Measurements from ENCODE around the gene STRBP. TPM values are rescaled to one million over a fixed set of nuclear protein-coding genes. Genes with fewer than 3 reads are reported as not detected.

Gene STRBP
- total RNA-seq, 1 donor from 2014 or later, result 45.4 TPM

DNA sequence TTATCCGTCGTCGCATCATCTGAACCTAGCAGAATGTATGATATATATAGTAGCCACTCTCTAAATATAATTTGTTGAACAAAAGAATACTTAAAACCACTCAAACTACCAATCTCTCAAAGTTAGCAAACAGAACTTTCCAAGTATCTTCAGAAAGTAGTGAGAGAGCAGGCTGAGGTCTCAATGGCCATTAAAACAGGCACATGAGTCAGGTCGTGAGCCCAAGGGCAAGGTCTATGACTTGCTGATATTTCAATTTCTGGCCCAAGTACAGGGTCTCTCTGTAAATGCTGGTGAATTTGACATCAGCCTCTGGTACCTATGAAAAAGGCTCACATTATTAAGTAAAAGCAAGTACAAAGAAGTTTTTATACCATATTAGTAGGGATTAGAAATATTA, 139.8 kb downstream of the STRBP start:
- DNase-seq (ENCODE audit: low spot score), result no peak
- TF ChIP-seq, protein P1, sequence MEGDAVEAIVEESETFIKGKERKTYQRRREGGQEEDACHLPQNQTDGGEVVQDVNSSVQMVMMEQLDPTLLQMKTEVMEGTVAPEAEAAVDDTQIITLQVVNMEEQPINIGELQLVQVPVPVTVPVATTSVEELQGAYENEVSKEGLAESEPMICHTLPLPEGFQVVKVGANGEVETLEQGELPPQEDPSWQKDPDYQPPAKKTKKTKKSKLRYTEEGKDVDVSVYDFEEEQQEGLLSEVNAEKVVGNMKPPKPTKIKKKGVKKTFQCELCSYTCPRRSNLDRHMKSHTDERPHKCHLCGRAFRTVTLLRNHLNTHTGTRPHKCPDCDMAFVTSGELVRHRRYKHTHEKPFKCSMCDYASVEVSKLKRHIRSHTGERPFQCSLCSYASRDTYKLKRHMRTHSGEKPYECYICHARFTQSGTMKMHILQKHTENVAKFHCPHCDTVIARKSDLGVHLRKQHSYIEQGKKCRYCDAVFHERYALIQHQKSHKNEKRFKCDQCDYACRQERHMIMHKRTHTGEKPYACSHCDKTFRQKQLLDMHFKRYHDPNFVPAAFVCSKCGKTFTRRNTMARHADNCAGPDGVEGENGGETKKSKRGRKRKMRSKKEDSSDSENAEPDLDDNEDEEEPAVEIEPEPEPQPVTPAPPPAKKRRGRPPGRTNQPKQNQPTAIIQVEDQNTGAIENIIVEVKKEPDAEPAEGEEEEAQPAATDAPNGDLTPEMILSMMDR (IDR thresholded peaks at IDR 0.05; ENCODE audit: unreplicated experiment), result no peak
- Mint-ChIP-seq H3K27ac (ENCODE audit: unreplicated experiment) (no peak overlapping the region), H3K4me3 (ENCODE audit: unreplicated experiment) (no peak overlapping the region), H3K36me3 (ENCODE audit: low read depth, unreplicated experiment) (peaks cover 10% of the 10 kb centered on the region), H3K27me3 (ENCODE audit: unreplicated experiment) (no peaks in the 10 kb centered on the region), H3K4me1 (ENCODE audit: unreplicated experiment) (no peaks in the 10 kb centered on the region), H3K9me3 (ENCODE audit: unreplicated experiment) (no peaks in the 10 kb centered on the region)

DNA sequence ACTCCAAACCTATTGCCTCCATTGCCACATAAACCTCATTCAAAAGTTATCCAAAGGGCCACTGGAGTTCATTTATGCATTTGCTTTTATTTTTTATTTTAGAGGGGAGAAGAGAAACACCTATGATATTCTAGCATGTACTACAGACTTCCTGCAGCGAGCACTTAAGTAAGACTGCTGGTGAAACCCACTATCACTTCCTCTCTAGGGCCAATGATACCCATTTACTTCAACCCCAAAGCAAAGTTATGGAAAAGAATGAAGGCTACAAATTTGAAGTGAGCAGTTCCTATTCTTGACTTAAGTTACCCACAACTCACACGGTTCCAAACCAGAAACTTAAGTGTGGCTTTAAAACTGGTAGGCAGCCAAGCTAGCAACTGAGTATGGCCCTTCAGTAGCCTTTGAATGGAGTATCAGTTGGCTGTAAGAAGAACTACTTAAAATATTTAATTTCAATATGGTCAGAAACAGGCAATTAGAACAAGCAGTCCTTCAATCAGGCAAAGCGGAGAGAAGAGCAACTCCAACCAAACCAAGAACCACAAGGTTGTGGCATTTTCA, 140.8 kb downstream of the STRBP start:
- H3K9me3 Mint-ChIP-seq (ENCODE audit: unreplicated experiment), result no peaks in the 10 kb centered on the region
- peaks cover 10% of the 10 kb centered on the region for H3K36me3 Mint-ChIP-seq (ENCODE audit: low read depth, unreplicated experiment)
- no peak overlapping the region for H3K4me3 Mint-ChIP-seq (ENCODE audit: unreplicated experiment)
- H3K27me3 Mint-ChIP-seq (ENCODE audit: unreplicated experiment), result no peaks in the 10 kb centered on the region
- H3K4me1 Mint-ChIP-seq (ENCODE audit: unreplicated experiment), result no peaks in the 10 kb centered on the region
- no peak for DNase-seq (ENCODE audit: low spot score)
- no peak overlapping the region for H3K27ac Mint-ChIP-seq (ENCODE audit: unreplicated experiment)
- TF ChIP-seq, protein P1 (IDR thresholded peaks at IDR 0.05; ENCODE audit: unreplicated experiment), result no peak

DNA sequence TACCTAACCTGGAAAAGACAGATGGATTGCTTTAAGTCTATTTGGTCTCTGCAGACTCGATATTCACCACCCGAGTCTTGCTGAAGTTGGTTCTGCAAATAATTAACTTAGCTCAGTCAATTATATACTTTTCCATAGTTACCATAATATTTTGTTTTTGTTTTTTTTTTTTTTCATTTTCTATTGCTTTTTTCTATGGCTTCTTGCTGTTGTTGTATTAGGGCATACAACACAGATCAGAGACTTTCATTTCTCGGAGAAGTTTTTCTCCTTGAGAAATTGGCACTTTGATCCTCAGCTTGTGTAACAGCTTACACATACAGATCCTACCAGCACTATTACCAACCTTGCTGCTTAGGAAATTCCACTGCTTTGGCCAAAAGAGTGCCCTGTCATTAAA, 146.9 kb downstream of the STRBP start:
- no peak for DNase-seq (ENCODE audit: low spot score)
- Mint-ChIP-seq H3K4me1 (ENCODE audit: unreplicated experiment) (no peaks in the 10 kb centered on the region), H3K27me3 (ENCODE audit: unreplicated experiment) (no peaks in the 10 kb centered on the region), H3K9me3 (ENCODE audit: unreplicated experiment) (no peaks in the 10 kb centered on the region), H3K27ac (ENCODE audit: unreplicated experiment) (no peak overlapping the region), H3K36me3 (ENCODE audit: low read depth, unreplicated experiment) (peaks cover 5% of the 10 kb centered on the region), H3K4me3 (ENCODE audit: unreplicated experiment) (no peak overlapping the region)
- TF ChIP-seq, protein P1 (IDR thresholded peaks at IDR 0.05; ENCODE audit: unreplicated experiment), result no peak

DNA sequence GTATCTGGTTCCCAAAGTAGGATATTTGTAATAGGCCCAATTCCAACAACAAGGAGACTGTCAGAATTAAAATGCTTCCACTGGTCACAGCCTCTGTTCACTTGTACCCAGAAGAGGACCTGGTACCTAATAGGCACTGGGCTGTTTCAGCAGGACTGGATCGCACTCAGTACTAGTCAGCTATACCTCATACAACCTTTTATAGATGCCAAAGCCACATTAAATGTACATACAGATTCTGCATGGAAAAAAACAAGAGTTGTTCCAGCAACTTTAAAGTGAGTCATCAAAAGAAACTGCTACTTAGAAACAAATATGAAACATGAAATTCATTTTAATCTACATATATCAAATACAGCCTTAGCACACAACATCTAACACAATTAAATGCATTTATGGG, 147.4 kb downstream of the STRBP start:
- DNase-seq (ENCODE audit: low spot score), result no peak
- Mint-ChIP-seq H3K27ac (ENCODE audit: unreplicated experiment) (no peak overlapping the region), H3K9me3 (ENCODE audit: unreplicated experiment) (no peaks in the 10 kb centered on the region), H3K27me3 (ENCODE audit: unreplicated experiment) (no peaks in the 10 kb centered on the region), H3K4me3 (ENCODE audit: unreplicated experiment) (no peak overlapping the region), H3K4me1 (ENCODE audit: unreplicated experiment) (no peaks in the 10 kb centered on the region), H3K36me3 (ENCODE audit: low read depth, unreplicated experiment) (peaks cover 5% of the 10 kb centered on the region)
- TF ChIP-seq, protein P1 (IDR thresholded peaks at IDR 0.05; ENCODE audit: unreplicated experiment), result no peak

DNA sequence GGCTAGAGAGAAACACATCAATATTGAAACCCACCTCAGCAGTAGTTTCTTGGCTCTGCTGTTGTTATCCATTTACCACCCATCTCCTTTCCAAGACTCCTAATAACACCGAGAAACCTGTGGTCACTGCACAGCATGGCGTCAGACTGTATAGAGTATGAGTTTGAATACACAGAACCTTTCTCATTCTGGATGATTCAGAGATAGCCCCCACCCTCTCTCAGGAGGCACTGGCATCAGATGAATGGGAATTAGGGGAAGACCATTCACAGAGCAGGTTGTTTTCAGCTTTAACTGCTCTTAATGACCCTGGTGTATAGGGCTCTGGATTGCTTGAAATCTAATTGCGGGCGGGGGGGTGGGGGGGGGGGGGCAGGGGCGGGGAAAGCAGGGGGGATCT, 148.3 kb downstream of the STRBP start:
- Mint-ChIP-seq H3K27me3 (ENCODE audit: unreplicated experiment) (no peaks in the 10 kb centered on the region), H3K4me1 (ENCODE audit: unreplicated experiment) (no peaks in the 10 kb centered on the region), H3K36me3 (ENCODE audit: low read depth, unreplicated experiment) (peaks cover 13% of the 10 kb centered on the region), H3K4me3 (ENCODE audit: unreplicated experiment) (no peak overlapping the region), H3K27ac (ENCODE audit: unreplicated experiment) (no peak overlapping the region), H3K9me3 (ENCODE audit: unreplicated experiment) (no peaks in the 10 kb centered on the region)
- no peak for DNase-seq (ENCODE audit: low spot score)
- TF ChIP-seq, protein P1 (IDR thresholded peaks at IDR 0.05; ENCODE audit: unreplicated experiment), result no peak
